Stimulated activated CD8-positive, alpha-beta memory T cell treated with anti-CD3 and anti-CD28 coated beads, Interleukin-7, amount 100 ng/mL, for 4 hours (primary cell): ENCODE results near the gene PCDH9.

Experiments used
- DNase-seq, 2 donors: peaks; one replicate each; pipeline ENCODE4 v3.0.0-alpha.2; 2020; ENCODE audit warnings: low read depth in 2 of 2

The PCDH9 gene, protein sequence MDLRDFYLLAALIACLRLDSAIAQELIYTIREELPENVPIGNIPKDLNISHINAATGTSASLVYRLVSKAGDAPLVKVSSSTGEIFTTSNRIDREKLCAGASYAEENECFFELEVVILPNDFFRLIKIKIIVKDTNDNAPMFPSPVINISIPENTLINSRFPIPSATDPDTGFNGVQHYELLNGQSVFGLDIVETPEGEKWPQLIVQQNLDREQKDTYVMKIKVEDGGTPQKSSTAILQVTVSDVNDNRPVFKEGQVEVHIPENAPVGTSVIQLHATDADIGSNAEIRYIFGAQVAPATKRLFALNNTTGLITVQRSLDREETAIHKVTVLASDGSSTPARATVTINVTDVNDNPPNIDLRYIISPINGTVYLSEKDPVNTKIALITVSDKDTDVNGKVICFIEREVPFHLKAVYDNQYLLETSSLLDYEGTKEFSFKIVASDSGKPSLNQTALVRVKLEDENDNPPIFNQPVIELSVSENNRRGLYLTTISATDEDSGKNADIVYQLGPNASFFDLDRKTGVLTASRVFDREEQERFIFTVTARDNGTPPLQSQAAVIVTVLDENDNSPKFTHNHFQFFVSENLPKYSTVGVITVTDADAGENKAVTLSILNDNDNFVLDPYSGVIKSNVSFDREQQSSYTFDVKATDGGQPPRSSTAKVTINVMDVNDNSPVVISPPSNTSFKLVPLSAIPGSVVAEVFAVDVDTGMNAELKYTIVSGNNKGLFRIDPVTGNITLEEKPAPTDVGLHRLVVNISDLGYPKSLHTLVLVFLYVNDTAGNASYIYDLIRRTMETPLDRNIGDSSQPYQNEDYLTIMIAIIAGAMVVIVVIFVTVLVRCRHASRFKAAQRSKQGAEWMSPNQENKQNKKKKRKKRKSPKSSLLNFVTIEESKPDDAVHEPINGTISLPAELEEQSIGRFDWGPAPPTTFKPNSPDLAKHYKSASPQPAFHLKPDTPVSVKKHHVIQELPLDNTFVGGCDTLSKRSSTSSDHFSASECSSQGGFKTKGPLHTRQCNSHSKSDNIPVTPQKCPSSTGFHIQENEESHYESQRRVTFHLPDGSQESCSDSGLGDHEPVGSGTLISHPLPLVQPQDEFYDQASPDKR (N-terminal part only)

GRCh38 chr13:67229481-67230403 lies at the start of gene PCDH9:
Gene PCDH9 (minus strand): TSS chr13:67230336. CDS start chr13:67228440, 1,896 bp downstream.
- no peak for DNase-seq

GRCh38 chr13:67278235-67278634 lies 48.1 kb upstream of the PCDH9 start:
- no peak for DNase-seq

GRCh38 chr13:67277581-67277980 lies 47.4 kb upstream of the PCDH9 start:
- DNase-seq = no peak

GRCh38 chr13:67275351-67275960 lies 45.3 kb upstream of the PCDH9 start:
- no peak for DNase-seq

- no peak for DNase-seq
Observed at GRCh38 chr13:67273001-67273400, 42.9 kb upstream of the PCDH9 start.

- no peak for DNase-seq
Observed at GRCh38 chr13:67267136-67267535, 37.0 kb upstream of the PCDH9 start.

- DNase-seq = no peak
Observed at GRCh38 chr13:67259208-67259607, 29.1 kb upstream of the PCDH9 start.

DNA sequence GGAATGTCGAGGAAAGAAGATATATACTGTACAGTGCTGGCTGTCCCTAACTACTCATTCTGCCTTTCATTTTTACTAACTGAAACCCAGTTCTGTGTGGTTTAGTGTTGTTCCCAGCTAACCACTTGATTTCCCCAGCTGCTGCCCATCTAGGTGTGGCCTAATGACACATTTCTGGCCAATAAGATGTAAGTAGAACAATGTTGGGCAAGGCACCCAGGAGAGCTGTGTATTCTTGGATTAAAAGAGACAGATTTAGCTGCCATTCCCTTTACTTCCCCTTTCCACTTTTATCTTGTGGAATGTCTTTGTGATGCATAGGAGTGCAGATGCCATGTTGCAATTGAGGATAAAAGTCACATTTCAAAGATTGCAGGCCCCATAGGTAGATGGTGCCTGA lies 28.3 kb upstream of the PCDH9 start:
- DNase-seq = no peak

- no peak for DNase-seq
Observed at GRCh38 chr13:67238861-67239260, 8.7 kb upstream of the PCDH9 start.

GRCh38 chr13:67238277-67238859 lies 8.2 kb upstream of the PCDH9 start:
- no peak for DNase-seq

DNA sequence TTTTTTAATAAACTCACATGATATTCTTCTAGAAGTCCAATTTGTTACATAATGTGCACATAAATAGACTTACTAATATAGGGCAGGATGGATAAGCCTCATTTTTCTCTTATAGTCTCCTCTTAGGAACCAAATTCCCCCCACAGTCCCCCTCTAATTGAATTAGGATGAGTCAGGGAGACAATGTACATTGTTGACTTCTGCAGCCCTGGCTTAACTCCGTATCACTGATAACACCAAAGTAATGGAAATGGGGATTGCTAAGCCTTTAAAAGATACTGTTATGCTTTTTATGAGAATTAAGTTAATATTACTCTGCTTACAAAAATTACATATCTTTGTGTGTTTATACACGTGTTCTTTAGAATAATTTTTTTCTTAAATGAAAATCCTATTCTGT lies 5.1 kb upstream of the PCDH9 start:
- DNase-seq = no peak

- no peak for DNase-seq
Observed at GRCh38 chr13:67232384-67232783, 2.2 kb upstream of the PCDH9 start.

- no peak for DNase-seq
Observed at GRCh38 chr13:67231289-67232000, 1.3 kb upstream of the PCDH9 start.

DNA sequence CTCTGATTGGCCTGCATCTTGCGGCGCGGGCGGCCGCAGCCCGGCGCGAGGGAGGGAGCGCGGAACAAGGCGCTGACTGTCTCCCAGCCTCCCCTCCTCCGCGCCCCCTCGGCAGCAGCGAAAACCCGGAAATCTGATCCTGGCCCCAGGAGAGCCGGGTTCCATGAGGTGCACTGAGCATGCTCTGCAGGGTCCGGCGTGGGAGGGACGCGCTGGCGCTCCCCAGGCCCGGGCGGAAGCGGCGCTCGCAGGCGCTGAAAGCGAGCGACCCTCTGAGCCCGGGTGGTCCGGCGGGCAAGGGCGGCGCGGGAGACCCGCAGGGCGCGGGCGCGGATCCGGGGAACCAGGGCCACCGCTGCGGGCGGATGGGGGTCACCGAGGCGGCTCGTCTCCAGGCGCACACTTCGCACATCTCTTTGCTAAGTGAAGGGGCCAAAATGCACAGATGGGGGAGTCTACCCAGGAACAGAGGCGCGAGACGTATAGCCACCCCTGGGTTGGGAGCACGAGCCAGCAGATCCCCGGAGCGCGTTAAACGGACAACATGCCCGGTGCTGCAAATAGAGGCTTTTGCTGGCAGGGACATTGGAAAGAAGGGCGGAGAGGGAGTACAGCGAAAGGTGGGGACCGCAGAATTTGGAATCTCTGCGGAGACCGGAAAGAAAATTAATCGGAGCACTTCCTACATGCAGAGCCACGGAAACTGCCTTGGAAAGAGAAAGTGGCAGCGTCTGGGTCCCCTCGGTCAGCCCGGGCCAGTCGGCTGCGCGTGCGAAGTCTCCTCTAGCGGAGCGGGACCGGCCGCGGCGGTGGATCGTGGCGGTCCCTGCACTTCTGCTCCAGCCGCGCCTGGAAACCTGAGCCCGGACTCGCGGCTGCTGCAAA lies 510 bp upstream of the PCDH9 start:
- DNase-seq = peak; percentile 69 to 80

DNA sequence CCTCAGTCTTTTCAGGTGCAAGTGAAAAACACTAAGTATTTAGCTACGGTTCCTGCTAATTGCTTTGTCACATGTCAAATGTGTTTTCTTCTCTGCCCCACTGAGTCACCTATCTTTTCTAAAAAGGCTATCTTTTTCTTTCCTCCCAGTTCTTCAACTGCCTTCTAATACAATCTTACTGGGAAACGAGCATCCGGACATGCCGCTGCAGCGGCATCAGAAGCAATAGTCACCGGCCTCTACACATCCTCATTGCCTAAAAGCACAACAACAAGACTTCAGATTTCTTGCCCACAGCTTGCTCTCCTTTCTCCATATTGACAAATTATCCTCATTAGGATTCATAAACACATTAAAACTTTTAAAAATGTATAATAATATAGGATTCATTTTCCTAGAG lies 1.2 kb downstream of the PCDH9 start:
- DNase-seq = no peak

DNA sequence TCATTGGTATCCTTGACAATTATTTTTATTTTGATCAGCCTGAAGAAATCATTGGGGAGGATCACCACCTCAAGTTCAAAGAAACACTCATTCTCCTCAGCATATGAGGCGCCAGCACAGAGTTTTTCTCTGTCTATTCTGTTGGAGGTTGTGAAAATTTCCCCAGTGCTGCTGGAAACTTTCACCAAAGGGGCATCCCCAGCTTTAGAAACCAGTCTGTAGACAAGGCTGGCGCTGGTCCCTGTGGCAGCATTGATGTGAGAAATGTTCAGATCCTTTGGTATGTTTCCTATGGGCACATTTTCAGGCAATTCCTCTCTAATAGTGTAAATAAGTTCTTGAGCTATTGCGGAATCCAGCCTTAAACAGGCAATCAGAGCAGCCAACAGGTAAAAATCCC lies 2.1 kb downstream of the PCDH9 start:
- DNase-seq = no peak

GRCh38 chr13:67227131-67227983 lies 2.8 kb downstream of the PCDH9 start:
- no peak for DNase-seq

- DNase-seq = no peak
Observed at GRCh38 chr13:67226696-67227095, 3.4 kb downstream of the PCDH9 start.
